Left cardiac atrium (tissue), 4 donors: ENCODE measurements around the gene KCTD1. TPM values are rescaled to one million over a fixed set of nuclear protein-coding genes. Genes with fewer than 3 reads are reported as not detected.

Experiments used
- ATAC-seq, 2 donors: fragments of 200-7000 bp; cut with Tn5 transposase; one replicate each; pipeline ENCODE4 v1.9.1; 2020; ENCODE audit warnings: mild to moderate bottlenecking in 2 of 2, moderate library complexity in 2 of 2
- DNase-seq: peaks from one replicate; pipeline ENCODE4 v3.0.0-alpha.2; 2020
- intact Hi-C, 2 donors: fragments of 100-400 bp; cut with DNase I; formaldehyde crosslinking; loops; one replicate each; pipeline versions ENCODE4 v1.14.1 to v1.15.1; 2022 to 2023
- microRNA-seq, 2 donors: library from miRNA; unstranded; fragments of <30 nt; microRNA quantifications; one replicate each; pipeline ENCODE4 v1.2.0, GENCODE V29; 2020
- total RNA-seq, 2 donors: library from RNA; stranded (reverse); fragmentation: NEBNext Ultra II Directional; extraction: Animal tissue kit (Norgen Biotek cat#: 25700); gene quantifications; one replicate each; pipeline ENCODE4 v1.2.1, GENCODE V29; 2021
- donor health status: DM: no; HTN: yes; CAD: no.
- donor health status: DM: no; HTN: yes; CAD: no; lungs with severe emphysema.
- donor health status: DM: yes; HTN: yes; CAD: no.
- donor health status: Dilated cardiomyopathy.

KCTD1 gene
- total RNA-seq, 2 donors from 2014 or later: 35.6 to 42.2 TPM

GRCh38 chr18:26416652-26417150 lies 131.7 kb downstream of the KCTD1 start:
- no peak for ATAC-seq
- no peak for DNase-seq
- intact Hi-C loops: no loop called here

GRCh38 chr18:26415631-26416030 lies 132.7 kb downstream of the KCTD1 start:
- ATAC-seq: no peak
- intact Hi-C loops: no loop called here
- DNase-seq: no peak

GRCh38 chr18:26414901-26415440 lies 133.4 kb downstream of the KCTD1 start:
- intact Hi-C loops: no loop called here
- no peak for ATAC-seq

GRCh38 chr18:26409091-26409490 lies 139.3 kb downstream of the KCTD1 start:
- DNase-seq (no peak), ATAC-seq (no peak)
- intact Hi-C loops: loop anchor here (5.0 to 10.0 kb wide), 3 partner anchors 248 to 358 kb away; no protein-coding TSS in a partner anchor

More at GRCh38 chr18:26414901-26415440, 133.4 kb downstream of the KCTD1 start:
- DNase-seq: no peak

GRCh38 chr18:26407736-26408601 lies 140.4 kb downstream of the KCTD1 start:
- DNase-seq (no peak), ATAC-seq (no peak)
- intact Hi-C loops: loop anchor here (5.0 to 10.0 kb wide), 3 partner anchors 249 to 359 kb away; no protein-coding TSS in a partner anchor

GRCh38 chr18:26406854-26407517 lies 141.4 kb downstream of the KCTD1 start:
- intact Hi-C loops: loop anchor here (5.0 to 10.0 kb wide), 3 partner anchors 250 to 360 kb away; no protein-coding TSS in a partner anchor
- ATAC-seq (no peak), DNase-seq (no peak)

GRCh38 chr18:26406324-26406723 lies 142.0 kb downstream of the KCTD1 start:
- intact Hi-C loops: loop anchor here (5.0 to 10.0 kb wide), 3 partner anchors 251 to 361 kb away; no protein-coding TSS in a partner anchor
- ATAC-seq (no peak), DNase-seq (no peak)

- intact Hi-C loops: loop anchor here (5.0 to 10.0 kb wide), 3 partner anchors 252 to 362 kb away; no protein-coding TSS in a partner anchor
- peak; percentile 87 to 90 for ATAC-seq
- peak; percentile 41 for DNase-seq
These were observed 143.1 kb downstream of the KCTD1 start for GRCh38 chr18:26405190-26405801.

Small RNA genes lying within 50 kb of the gene (microRNA-seq; reads per million reads assigned to microRNA genes)
- gene MIR8057: 0 reads per million in 2 donors
